Neuronal stem cell (in vitro differentiated cells): Measurements from ENCODE around the gene RAD17.
"Not testable (repeated sequence)": the region's sequence is repeated elsewhere in the genome, so short reads cannot be mapped to it uniquely, and the experiment has no call there.

ENCODE experiments used
- DNase-seq: peaks from one replicate; pipeline ENCODE4 v3.0.0-alpha.2; 2013; ENCODE audit warnings: low spot score
- H2AFZ ChIP-seq: one replicate; pipeline ENCODE4 v1.6.1; 2013; ENCODE audit warnings: mild to moderate bottlenecking, low read length, inconsistent platforms
- H2AK5ac ChIP-seq: 2 replicates; pipeline ENCODE4 v1.6.1; 2013; ENCODE audit warnings: low read depth, mild to moderate bottlenecking, inconsistent platforms, low read length, moderate library complexity, mixed read lengths
- H2BK120ac ChIP-seq: 2 replicates; pipeline ENCODE4 v1.6.1; 2013; ENCODE audit warnings: low read depth, mild to moderate bottlenecking, inconsistent platforms, low read length, moderate library complexity, mixed read lengths
- H2BK12ac ChIP-seq: one replicate; pipeline ENCODE4 v1.6.1; 2013; ENCODE audit warnings: low read length, inconsistent platforms
- H2BK15ac ChIP-seq: 2 replicates; pipeline ENCODE4 v1.6.1; 2013; ENCODE audit warnings: mild to moderate bottlenecking, low read length, inconsistent platforms, mixed read lengths
- H2BK5ac ChIP-seq: one replicate; pipeline ENCODE4 v1.6.1; 2013; ENCODE audit warnings: inconsistent platforms, mild to moderate bottlenecking, low read length, moderate library complexity
- H3K14ac ChIP-seq: one replicate; pipeline ENCODE4 v1.6.1; 2013; ENCODE audit warnings: low read length, inconsistent platforms
- H3K18ac ChIP-seq: 2 replicates; pipeline ENCODE4 v1.6.1; 2013; ENCODE audit warnings: low read length, inconsistent platforms
- H3K23ac ChIP-seq: 2 replicates; pipeline ENCODE4 v1.6.1; 2013; ENCODE audit warnings: low read depth, mild to moderate bottlenecking, mixed read lengths, low read length, inconsistent platforms; ENCODE audit not compliant: poor library complexity
- H3K27ac ChIP-seq: replicated peaks from 3 replicates; pipeline ENCODE4 v1.5.1; 2013; ENCODE audit warnings: low read length, inconsistent platforms
- H3K27me3 ChIP-seq, 3 experiments: 2 replicates each; pipeline ENCODE4 v1.6.1; 2013; ENCODE audit warnings: low read length in 3 of 3, mild to moderate bottlenecking in 2 of 3, inconsistent platforms in 1 of 3, low read depth in 1 of 3, mixed read lengths in 1 of 3, moderate library complexity in 1 of 3; ENCODE audit not compliant: control insufficient read depth in 3 of 3, insufficient read depth in 3 of 3
- H3K36me3 ChIP-seq, 2 donors: replicated peaks in 1 of 2; 2 replicates each; pipeline ENCODE4 v1.6.1; 2013; ENCODE audit warnings: low read length in 2 of 2; ENCODE audit not compliant: control insufficient read depth in 2 of 2, insufficient read depth in 2 of 2
- H3K4ac ChIP-seq: 2 replicates; pipeline ENCODE4 v1.6.1; 2013; ENCODE audit warnings: inconsistent platforms, mild to moderate bottlenecking, low read length, moderate library complexity
- H3K4me1 ChIP-seq, 2 donors: 1 replicate in 1 of 2; 2 replicates in 1 of 2; pipeline ENCODE4 v1.6.1; 2013; ENCODE audit warnings: low read length in 2 of 2, low read depth in 1 of 2; ENCODE audit not compliant: control insufficient read depth in 2 of 2, insufficient read depth in 1 of 2
- H3K4me2 ChIP-seq: one replicate; pipeline ENCODE4 v1.6.1; 2013; ENCODE audit warnings: mild to moderate bottlenecking, low read length, inconsistent platforms; ENCODE audit not compliant: insufficient read depth, poor library complexity, severe bottlenecking
- H3K4me3 ChIP-seq, 2 donors: 2 replicates each; pipeline ENCODE4 v1.5.1; 2013; ENCODE audit warnings: low read length in 2 of 2, mild to moderate bottlenecking in 2 of 2, inconsistent platforms in 1 of 2, moderate library complexity in 1 of 2
- H3K79me1 ChIP-seq: one replicate; pipeline ENCODE4 v1.6.1; 2013; ENCODE audit warnings: low read depth, mild to moderate bottlenecking, inconsistent platforms, low read length, moderate library complexity
- H3K9ac ChIP-seq: one replicate; pipeline ENCODE4 v1.6.1; 2013; ENCODE audit warnings: mild to moderate bottlenecking, low read depth, low read length, inconsistent platforms; ENCODE audit not compliant: poor library complexity
- H3K9me3 ChIP-seq, 2 donors: replicated peaks in 1 of 2; 2 replicates each; pipeline versions ENCODE3 to v1.6.1; 2013; ENCODE audit warnings: low read length in 2 of 2, mild to moderate bottlenecking in 2 of 2, inconsistent platforms in 1 of 2, low read depth in 1 of 2, mixed read lengths in 1 of 2, moderate library complexity in 1 of 2; ENCODE audit not compliant: control insufficient read depth in 2 of 2, insufficient read depth in 1 of 2
- H4K8ac ChIP-seq: one replicate; pipeline ENCODE4 v1.6.1; 2013; ENCODE audit warnings: low read depth, mild to moderate bottlenecking, inconsistent platforms, low read length, moderate library complexity
- H4K91ac ChIP-seq: one replicate; pipeline ENCODE4 v1.6.1; 2013; ENCODE audit warnings: low read length, low read depth, mild to moderate bottlenecking, inconsistent platforms; ENCODE audit not compliant: poor library complexity
- WGBS, 2 donors: extraction: QIAGEN DNeasy Blood & Tissue Kit; methylation state at CpG; one replicate each; pipeline ENCODE4 v1.1.7; 2013; ENCODE audit warnings: missing lambda C conversion rate in 2 of 2, mixed read lengths in 1 of 2; ENCODE audit not compliant: insufficient read length in 2 of 2, insufficient replicate concordance in 1 of 2; ENCODE audit errors: extremely low coverage in 2 of 2; 5-methylcytosine and 5-hydroxymethylcytosine counted together

Gene RAD17

DNA sequence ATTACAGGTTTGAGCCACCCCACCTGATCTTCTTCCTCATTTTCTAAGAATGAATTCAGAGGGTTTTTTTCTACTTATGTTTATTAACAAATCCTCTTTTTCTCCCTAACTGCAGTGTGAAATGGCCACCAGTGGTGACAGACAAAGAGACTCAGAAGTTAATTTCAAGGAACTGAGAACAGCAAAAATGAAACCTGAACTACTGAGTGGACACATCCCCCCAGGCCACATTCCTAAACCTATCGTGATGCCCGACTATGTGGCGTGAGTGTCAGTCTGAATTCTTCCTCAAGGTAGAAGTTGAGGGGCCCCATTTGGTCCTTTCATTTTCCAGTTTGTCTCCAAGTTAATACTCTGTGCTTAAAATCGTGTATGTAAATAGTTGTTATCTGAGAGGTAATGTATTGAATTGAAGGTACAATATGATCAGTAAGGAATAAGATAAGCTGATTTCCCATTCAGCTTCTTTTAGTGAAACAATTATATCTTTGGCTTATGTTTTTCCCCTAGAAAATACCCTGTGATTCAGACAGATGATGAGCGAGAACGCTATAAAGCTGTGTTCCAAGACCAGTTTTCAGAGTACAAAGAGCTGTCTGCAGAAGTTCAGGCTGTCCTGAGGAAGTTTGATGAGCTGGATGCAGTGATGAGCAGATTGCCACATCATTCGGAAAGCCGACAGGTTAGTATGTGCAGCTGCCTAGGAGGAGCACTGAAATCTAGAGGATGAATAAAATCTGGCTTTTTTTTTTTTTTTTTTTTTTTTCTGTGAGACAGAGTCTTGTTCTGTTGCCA is 63.0 kb downstream of the RAD17 start:
- H3K4me1 ChIP-seq: peaks cover 0 to 3% of the 10 kb centered on the region in 2 donors
- no CpG with 5 or more reads among the region's 8 CpGs for WGBS, 2 donors
- H2AK5ac ChIP-seq: no peak overlapping the region
- H3K27ac ChIP-seq: no peak overlapping the region
- H3K4me3 ChIP-seq: no peak overlapping the region
- no peak for DNase-seq
- no peak overlapping the region for H3K4ac ChIP-seq
- H3K9ac ChIP-seq: no peak overlapping the region
- no peak overlapping the region for H4K91ac ChIP-seq
- H3K14ac ChIP-seq: no peak overlapping the region
- no peak overlapping the region for H2BK12ac ChIP-seq
- no peak overlapping the region for H2BK5ac ChIP-seq
- H3K4me2 ChIP-seq: no peak overlapping the region
- H4K8ac ChIP-seq: no peak overlapping the region
- H3K23ac ChIP-seq: no peak overlapping the region
- no peaks in the 10 kb centered on the region for H3K27me3 ChIP-seq
- no peak overlapping the region for H2BK15ac ChIP-seq
- no peak overlapping the region for H3K18ac ChIP-seq
- no peak overlapping the region for H2BK120ac ChIP-seq
- peaks cover 0 to 2% of the 10 kb centered on the region in 2 donors for H3K36me3 ChIP-seq
- no peaks in the 10 kb centered on the region for H3K9me3 ChIP-seq
- H3K79me1 ChIP-seq: no peaks in the 10 kb centered on the region
- peak overlapping the region; percentile 53 for H2AFZ ChIP-seq

DNA sequence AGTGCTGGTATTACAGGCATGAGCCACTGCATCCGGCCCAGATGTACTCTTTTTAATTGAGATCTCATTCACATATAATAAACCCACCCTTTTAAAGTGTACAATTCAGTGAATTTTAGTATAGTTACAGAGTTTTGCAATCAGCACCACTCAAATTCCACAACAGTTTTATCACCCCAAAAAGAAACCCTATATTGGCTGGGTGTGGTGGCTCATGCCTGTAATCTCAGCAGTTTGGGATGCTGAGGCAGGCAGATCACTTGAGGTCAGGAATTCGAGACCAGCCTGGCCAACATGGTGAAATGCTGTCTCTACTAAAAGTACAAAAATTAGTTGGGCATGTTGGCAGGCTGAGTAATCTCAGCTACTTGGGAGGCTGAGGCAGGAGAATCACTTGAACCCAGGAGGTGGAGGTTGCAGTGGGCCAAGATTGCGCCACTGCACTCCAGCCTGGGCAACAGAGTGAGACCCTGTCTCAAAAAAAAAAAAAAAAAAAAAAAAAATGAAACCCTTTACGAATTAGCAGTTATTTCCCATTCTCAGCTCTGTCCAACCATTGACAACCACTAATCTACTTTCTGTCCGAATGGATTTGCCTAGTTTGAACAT is 65.8 kb downstream of the RAD17 start:
- not testable (repeated sequence) for H3K36me3 ChIP-seq, H3K4me3 ChIP-seq

DNA sequence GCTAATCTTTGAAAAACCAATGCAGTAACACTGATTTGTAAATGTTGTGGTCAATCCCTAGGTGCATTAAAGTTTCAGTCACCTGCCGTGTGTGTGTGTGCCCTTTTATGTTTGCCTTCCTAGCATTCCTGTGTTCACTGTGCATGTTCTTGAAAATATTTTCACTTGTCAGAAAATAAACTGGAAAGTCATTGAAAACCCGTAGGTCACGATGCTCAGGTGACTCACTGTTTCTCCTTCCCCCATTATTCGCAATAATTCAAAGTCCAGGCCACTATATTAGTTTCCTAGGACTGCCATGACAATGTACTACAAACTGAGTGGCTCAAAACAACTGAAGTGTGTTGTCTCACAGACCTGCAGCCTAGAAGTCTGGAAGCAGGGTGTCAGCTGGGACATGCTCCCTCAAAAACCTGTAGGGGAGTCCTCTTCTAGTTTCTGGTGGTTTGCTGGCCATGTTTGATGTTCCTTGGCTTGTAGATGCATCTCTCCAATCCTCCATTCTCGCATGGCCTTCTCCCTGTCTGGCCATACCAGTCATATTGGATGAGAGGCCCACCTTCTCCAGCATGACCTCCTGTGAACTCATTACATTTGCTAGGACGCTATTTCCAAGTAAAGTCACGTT is 74.6 kb downstream of the RAD17 start:
- Histone ChIP-seq H2BK12ac (no peak overlapping the region), H3K14ac (no peak overlapping the region), H2BK5ac (no peak overlapping the region), H4K8ac (no peak overlapping the region), H3K27ac (no peak overlapping the region), H3K79me1 (no peaks in the 10 kb centered on the region), H2AFZ (no peak overlapping the region), H3K4ac (no peak overlapping the region), H3K4me2 (no peak overlapping the region), H3K18ac (no peak overlapping the region), H3K9ac (no peak overlapping the region), H3K4me1 (no peaks in the 10 kb centered on the region), H2BK120ac (no peak overlapping the region), H4K91ac (no peak overlapping the region), H3K27me3 (no peaks in the 10 kb centered on the region), H3K4me3 (no peak overlapping the region), H3K9me3 (no peaks in the 10 kb centered on the region), H2AK5ac (no peak overlapping the region), H2BK15ac (no peak overlapping the region), H3K23ac (no peak overlapping the region), H3K36me3 (no peaks in the 10 kb centered on the region)
- WGBS, 2 donors: no CpG with 5 or more reads among the region's 7 CpGs
- DNase-seq: no peak

More for the DNA sequence above, 65.8 kb downstream of the RAD17 start:
- not testable (repeated sequence) for H3K14ac ChIP-seq, H4K8ac ChIP-seq, H2BK120ac ChIP-seq, H3K4me2 ChIP-seq, H2BK12ac ChIP-seq, H2BK5ac ChIP-seq, DNase-seq, H3K4me1 ChIP-seq, H4K91ac ChIP-seq, H3K27ac ChIP-seq, H2AFZ ChIP-seq, H2BK15ac ChIP-seq, H3K27me3 ChIP-seq, H3K18ac ChIP-seq, H2AK5ac ChIP-seq, H3K23ac ChIP-seq, H3K9me3 ChIP-seq, H3K4ac ChIP-seq, H3K9ac ChIP-seq, H3K79me1 ChIP-seq
- WGBS, 2 donors: no CpG with 5 or more reads among the region's 5 CpGs

DNA sequence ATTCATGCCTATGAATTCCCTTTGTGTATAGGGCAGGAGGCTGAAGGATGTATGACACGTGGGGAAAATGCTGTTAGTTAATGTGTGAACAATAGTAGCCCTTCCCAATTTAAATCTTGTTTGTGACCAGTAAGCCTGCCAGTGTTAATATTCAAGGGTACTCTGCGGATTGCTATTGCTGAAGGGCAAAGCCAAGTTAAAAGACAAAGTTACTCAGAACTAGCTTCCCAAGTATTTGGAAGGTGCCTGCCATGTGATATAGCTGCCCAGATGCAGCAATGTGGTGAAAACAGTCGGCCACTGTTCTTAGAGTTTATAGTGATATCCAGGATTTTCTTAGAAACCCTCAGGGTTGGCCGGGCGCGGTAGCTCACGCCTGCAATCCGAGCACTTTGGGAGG is 79.9 kb downstream of the RAD17 start:
- H3K36me3 ChIP-seq: no peaks in the 10 kb centered on the region
- DNase-seq: no peak
- H2BK5ac ChIP-seq: no peak overlapping the region
- H3K4me2 ChIP-seq: no peak overlapping the region
- H3K9ac ChIP-seq: no peak overlapping the region
- H3K18ac ChIP-seq: no peak overlapping the region
- no peaks in the 10 kb centered on the region for H3K79me1 ChIP-seq
- H2BK120ac ChIP-seq: no peak overlapping the region
- H3K4me3 ChIP-seq: no peak overlapping the region
- H3K23ac ChIP-seq: no peak overlapping the region
- no peak overlapping the region for H2BK12ac ChIP-seq
- no peaks in the 10 kb centered on the region for H3K9me3 ChIP-seq
- H3K14ac ChIP-seq: no peak overlapping the region
- no peak overlapping the region for H2AFZ ChIP-seq
- H4K8ac ChIP-seq: no peak overlapping the region
- H3K27ac ChIP-seq: no peak overlapping the region
- H3K27me3 ChIP-seq: no peaks in the 10 kb centered on the region
- peaks cover under 1 to 1% of the 10 kb centered on the region in 2 donors for H3K4me1 ChIP-seq
- H3K4ac ChIP-seq: no peak overlapping the region
- no CpG with 5 or more reads among the region's 8 CpGs for WGBS, 2 donors
- no peak overlapping the region for H2AK5ac ChIP-seq
- H4K91ac ChIP-seq: no peak overlapping the region
- H2BK15ac ChIP-seq: no peak overlapping the region
